Panc1 (cell line): ENCODE results near the gene SELENOT. TPM values are rescaled to one million over a fixed set of nuclear protein-coding genes. Genes with fewer than 3 reads are reported as not detected.

Source experiments
- ATAC-seq: fragments of 200-7000 bp; cut with Tn5 transposase; 2 replicates; pipeline ENCODE4 v1.9.1; 2020; ENCODE audit warnings: mild to moderate bottlenecking, moderate library complexity
- BruUV-seq: library from RNA; stranded (reverse); fragments of 400-500 nt; replicated peaks from 2 replicates; lab custom pipeline; 2021; lab: Mats Ljungman, UMichigan
- CTCF ChIA-PET: fragments of 300-600 bp; sonication (Branson Sonifier 250); formaldehyde crosslinking; loops from one replicate; lab custom pipeline; 2022; ENCODE audit warnings: antibody characterized with exemption; lab: Charles Lee
- POLR2A ChIA-PET: fragments of 300-600 bp; sonication (Branson Sonifier 250); formaldehyde crosslinking; loops from one replicate; lab custom pipeline; 2022; ENCODE audit warnings: antibody characterized with exemption; lab: Charles Lee
- DNase-seq: peaks from one replicate; pipeline ENCODE4 v3.0.0-alpha.2; 2010; ENCODE audit warnings: low read depth, low spot score
- H3K27ac ChIP-seq: 2 replicates; pipeline ENCODE4 v1.5.1; 2011; ENCODE audit warnings: mild to moderate bottlenecking, low read length, inconsistent platforms
- H3K27me3 ChIP-seq: fragments of 200-500 bp; sonication (Bioruptor generic); 2 replicates; pipeline ENCODE4 v1.6.0; 2014; ENCODE audit warnings: low read length, inconsistent platforms; ENCODE audit not compliant: control insufficient read depth, insufficient read depth
- H3K36me3 ChIP-seq: fragments of 200-500 bp; sonication (Bioruptor generic); 2 replicates; pipeline ENCODE4 v1.5.1; 2014; ENCODE audit warnings: inconsistent platforms, mild to moderate bottlenecking, low read length, moderate library complexity; ENCODE audit not compliant: control insufficient read depth, insufficient read depth
- H3K4me1 ChIP-seq: 2 replicates; pipeline ENCODE4 v1.5.1; 2011; ENCODE audit warnings: inconsistent platforms, mild to moderate bottlenecking, low read length, moderate library complexity; ENCODE audit not compliant: control insufficient read depth, insufficient read depth
- H3K4me3 ChIP-seq, 2 experiments: 2 replicates each; pipeline ENCODE4 v1.5.1; 2011 to 2012; ENCODE audit warnings: low read depth in 2 of 2, low read length in 2 of 2, mild to moderate bottlenecking in 2 of 2, inconsistent platforms in 1 of 2, moderate library complexity in 1 of 2
- H3K9me3 ChIP-seq: fragments of 200-500 bp; sonication (Bioruptor generic); 2 replicates; pipeline ENCODE4 v1.5.1; 2014; ENCODE audit warnings: low read depth, mild to moderate bottlenecking, inconsistent platforms, low read length, moderate library complexity; ENCODE audit not compliant: control insufficient read depth, insufficient read depth
- CTCF ChIP-seq: fragments of 450-650 bp; IDR thresholded peaks from 2 replicates; pipeline ENCODE4 v1.5.1; 2017; ENCODE audit warnings: mild to moderate bottlenecking
- POLR2AphosphoS5 ChIP-seq: IDR thresholded peaks from 2 replicates; pipeline ENCODE4 v1.6.1; 2012; ENCODE audit warnings: mild to moderate bottlenecking, low read depth, low read length, moderate library complexity
- REST ChIP-seq, 2 experiments: IDR thresholded peaks; 2 replicates each; pipeline ENCODE4 v1.6.1; 2011 to 2012; ENCODE audit warnings: low read depth in 2 of 2, control low read depth in 1 of 2, low read length in 1 of 2, mild to moderate bottlenecking in 1 of 2, moderate library complexity in 1 of 2; ENCODE audit not compliant: insufficient read depth in 1 of 2
- SIN3A ChIP-seq: IDR thresholded peaks from 2 replicates; pipeline ENCODE4 v1.6.1; 2012; ENCODE audit warnings: low read depth, mild to moderate bottlenecking, low read length, moderate library complexity, borderline replicate concordance; ENCODE audit not compliant: insufficient read depth
- TCF7L2 ChIP-seq: IDR thresholded peaks from 2 replicates; pipeline ENCODE4 v1.6.1; 2011; ENCODE audit warnings: mild to moderate bottlenecking, low read depth, low read length, inconsistent platforms
- in situ Hi-C: cut with HindIII; loops from 2 replicates; pipeline ENCODE4 v1.10.0; 2016; ENCODE audit warnings: low sequenced_read_pairs, low pct_unique_long_range_greater_than_20kb
- intact Hi-C: fragments of 100-400 bp; cut with micrococcal nuclease; formaldehyde crosslinking; loops from one replicate; pipeline ENCODE4 v1.10.0; 2022; ENCODE audit not compliant: unreplicated experiment
- total RNA-seq: library from RNA; stranded (reverse); gene quantifications from one replicate; pipeline ENCODE4 v1.2.1, GENCODE V29; 2021; ENCODE audit not compliant: unreplicated experiment

The SELENOT gene
- total RNA-seq, 1 experiment from 2014 or later = 114 TPM

- TF ChIP-seq TCF7L2 (no peak), SIN3A (no peak), POLR2AphosphoS5 (no peak), CTCF (no peak), REST (IDR thresholded peaks at IDR 0.05; ENCODE audit: insufficient read depth in 1 of 2, low read depth in 2 of 2, low read length in 1 of 2) (no peak)
- BruUV-seq = no TSS peak
- no peak overlapping the region for H3K27ac ChIP-seq
- H3K4me3 ChIP-seq = no peak overlapping the region
- in situ Hi-C loops = no loop called here
- CTCF ChIA-PET = no interaction called here
- H3K9me3 ChIP-seq = no peaks in the 10 kb centered on the region
- DNase-seq = no peak
- POLR2A ChIA-PET = no interaction called here
- no peaks in the 10 kb centered on the region for H3K36me3 ChIP-seq
- ATAC-seq = no peak
- peaks cover 2% of the 10 kb centered on the region; the same call in 1 of the 2 replicates for H3K4me1 ChIP-seq
- H3K27me3 ChIP-seq = no peaks in the 10 kb centered on the region
- intact Hi-C loops = no loop called here
Observed at GRCh38 chr3:150594150-150594549, 9.0 kb upstream of the SELENOT start.

GRCh38 chr3:150597646-150598045 is 5.5 kb upstream of the SELENOT start:
- Histone ChIP-seq H3K4me3 (no peak overlapping the region), H3K27me3 (no peaks in the 10 kb centered on the region), H3K9me3 (no peaks in the 10 kb centered on the region), H3K36me3 (no peaks in the 10 kb centered on the region), H3K27ac (no peak overlapping the region), H3K4me1 (peaks cover 18% of the 10 kb centered on the region)
- no TSS peak for BruUV-seq
- ATAC-seq (no peak), DNase-seq (no peak)
- POLR2A ChIA-PET = no interaction called here
- CTCF ChIA-PET = no interaction called here
- TF ChIP-seq POLR2AphosphoS5 (no peak), TCF7L2 (no peak), SIN3A (no peak), REST (IDR thresholded peaks at IDR 0.05; ENCODE audit: insufficient read depth in 1 of 2, low read depth in 2 of 2, low read length in 1 of 2) (no peak), CTCF (no peak)
- in situ Hi-C loops = no loop called here
- intact Hi-C loops = no loop called here
